ENCODE data around the gene SEPTIN12.

Gene SEPTIN12

GRCh38 chr16:4783251-4783950 lies 4.7 kb downstream of the SEPTIN12 start:
- H3K9me3 ChIP-seq (ENCODE audit: control insufficient read depth, low read length): no peaks in the 10 kb centered on the region
- H3K36me3 ChIP-seq (ENCODE audit: control insufficient read depth, insufficient read depth, low read length): no peaks in the 10 kb centered on the region
- WGBS, 2 experiments (ENCODE audit: insufficient coverage in 2 of 2): 90 to 94% methylated on average over 14 to 19 of the region's 25 CpGs
- H3K4me3 ChIP-seq (ENCODE audit: extremely low read depth, insufficient read depth, low read length, poor library complexity, severe bottlenecking): no peak overlapping the region
- H3K4me1 ChIP-seq (ENCODE audit: control insufficient read depth, insufficient read depth, low read length, poor library complexity, severe bottlenecking): peaks cover 4% of the 10 kb centered on the region
- no peak overlapping the region for H3K27ac ChIP-seq (ENCODE audit: low read depth, low read length, severe bottlenecking)

GRCh38 chr16:4780235-4780634 lies 7.9 kb downstream of the SEPTIN12 start:
- no peak overlapping the region for H3K4me3 ChIP-seq (ENCODE audit: extremely low read depth, insufficient read depth, low read length, poor library complexity, severe bottlenecking)
- 82 to 100% methylated on average over 3 of the region's 4 CpGs for WGBS, 2 experiments (ENCODE audit: insufficient coverage in 2 of 2)
- H3K27ac ChIP-seq (ENCODE audit: low read depth, low read length, severe bottlenecking): no peak overlapping the region
- H3K36me3 ChIP-seq (ENCODE audit: control insufficient read depth, insufficient read depth, low read length): no peaks in the 10 kb centered on the region
- no peaks in the 10 kb centered on the region for H3K9me3 ChIP-seq (ENCODE audit: control insufficient read depth, low read length)
- H3K4me1 ChIP-seq (ENCODE audit: control insufficient read depth, insufficient read depth, low read length, poor library complexity, severe bottlenecking): no peaks in the 10 kb centered on the region

GRCh38 chr16:4778050-4778392 lies 10.1 kb downstream of the SEPTIN12 start:
- 93 to 100% methylated on average over 3 of the region's 5 CpGs for WGBS, 2 experiments (ENCODE audit: insufficient coverage in 2 of 2)
- H3K9me3 ChIP-seq (ENCODE audit: control insufficient read depth, low read length): no peaks in the 10 kb centered on the region
- H3K4me1 ChIP-seq (ENCODE audit: control insufficient read depth, insufficient read depth, low read length, poor library complexity, severe bottlenecking): no peaks in the 10 kb centered on the region
- no peak overlapping the region for H3K4me3 ChIP-seq (ENCODE audit: extremely low read depth, insufficient read depth, low read length, poor library complexity, severe bottlenecking)
- no peaks in the 10 kb centered on the region for H3K36me3 ChIP-seq (ENCODE audit: control insufficient read depth, insufficient read depth, low read length)
- H3K27ac ChIP-seq (ENCODE audit: low read depth, low read length, severe bottlenecking): no peak overlapping the region

GRCh38 chr16:4777339-4778049 lies 10.7 kb downstream of the SEPTIN12 start:
- no peaks in the 10 kb centered on the region for H3K36me3 ChIP-seq (ENCODE audit: control insufficient read depth, insufficient read depth, low read length)
- no peaks in the 10 kb centered on the region for H3K4me1 ChIP-seq (ENCODE audit: control insufficient read depth, insufficient read depth, low read length, poor library complexity, severe bottlenecking)
- no peak overlapping the region for H3K27ac ChIP-seq (ENCODE audit: low read depth, low read length, severe bottlenecking)
- no peak overlapping the region for H3K4me3 ChIP-seq (ENCODE audit: extremely low read depth, insufficient read depth, low read length, poor library complexity, severe bottlenecking)
- 88 to 91% methylated on average over 10 to 16 of the region's 17 CpGs for WGBS, 2 experiments (ENCODE audit: insufficient coverage in 2 of 2)
- H3K9me3 ChIP-seq (ENCODE audit: control insufficient read depth, low read length): no peaks in the 10 kb centered on the region

- WGBS, 2 experiments (ENCODE audit: insufficient coverage in 2 of 2): 96 to 100% methylated on average over 1 to 2 of the region's 2 CpGs
- Histone ChIP-seq H3K9me3 (ENCODE audit: control insufficient read depth, low read length) (no peaks in the 10 kb centered on the region), H3K27ac (ENCODE audit: low read depth, low read length, severe bottlenecking) (no peak overlapping the region), H3K4me1 (ENCODE audit: control insufficient read depth, insufficient read depth, low read length, poor library complexity, severe bottlenecking) (no peaks in the 10 kb centered on the region), H3K4me3 (ENCODE audit: extremely low read depth, insufficient read depth, low read length, poor library complexity, severe bottlenecking) (no peak overlapping the region), H3K36me3 (ENCODE audit: control insufficient read depth, insufficient read depth, low read length) (no peaks in the 10 kb centered on the region)
Observed at GRCh38 chr16:4776141-4776705, 11.9 kb downstream of the SEPTIN12 start.

GRCh38 chr16:4775005-4775404 lies 13.1 kb downstream of the SEPTIN12 start:
- no peaks in the 10 kb centered on the region for H3K36me3 ChIP-seq (ENCODE audit: control insufficient read depth, insufficient read depth, low read length)
- H3K9me3 ChIP-seq (ENCODE audit: control insufficient read depth, low read length): no peaks in the 10 kb centered on the region
- no peak overlapping the region for H3K4me3 ChIP-seq (ENCODE audit: extremely low read depth, insufficient read depth, low read length, poor library complexity, severe bottlenecking)
- no peak overlapping the region for H3K27ac ChIP-seq (ENCODE audit: low read depth, low read length, severe bottlenecking)
- H3K4me1 ChIP-seq (ENCODE audit: control insufficient read depth, insufficient read depth, low read length, poor library complexity, severe bottlenecking): no peaks in the 10 kb centered on the region
- WGBS, 2 experiments (ENCODE audit: insufficient coverage in 2 of 2): 94 to 96% methylated on average over 8 of the region's 13 CpGs

- Histone ChIP-seq H3K27ac (ENCODE audit: low read depth, low read length, severe bottlenecking) (no peak overlapping the region), H3K9me3 (ENCODE audit: control insufficient read depth, low read length) (no peaks in the 10 kb centered on the region), H3K36me3 (ENCODE audit: control insufficient read depth, insufficient read depth, low read length) (no peaks in the 10 kb centered on the region), H3K4me1 (ENCODE audit: control insufficient read depth, insufficient read depth, low read length, poor library complexity, severe bottlenecking) (peaks cover 3% of the 10 kb centered on the region), H3K4me3 (ENCODE audit: extremely low read depth, insufficient read depth, low read length, poor library complexity, severe bottlenecking) (no peak overlapping the region)
- 89 to 100% methylated on average over 2 of the region's 5 CpGs for WGBS, 2 experiments (ENCODE audit: insufficient coverage in 2 of 2)
Observed at GRCh38 chr16:4772351-4772750, 15.8 kb downstream of the SEPTIN12 start.

- no peaks in the 10 kb centered on the region for H3K9me3 ChIP-seq (ENCODE audit: control insufficient read depth, low read length)
- H3K4me1 ChIP-seq (ENCODE audit: control insufficient read depth, insufficient read depth, low read length, poor library complexity, severe bottlenecking): peaks cover 3% of the 10 kb centered on the region
- no peak overlapping the region for H3K27ac ChIP-seq (ENCODE audit: low read depth, low read length, severe bottlenecking)
- no peak overlapping the region for H3K4me3 ChIP-seq (ENCODE audit: extremely low read depth, insufficient read depth, low read length, poor library complexity, severe bottlenecking)
- 83 to 93% methylated on average over 1 to 2 of the region's 3 CpGs for WGBS, 2 experiments (ENCODE audit: insufficient coverage in 2 of 2)
- H3K36me3 ChIP-seq (ENCODE audit: control insufficient read depth, insufficient read depth, low read length): no peaks in the 10 kb centered on the region
Observed at GRCh38 chr16:4771646-4772045, 16.5 kb downstream of the SEPTIN12 start.

GRCh38 chr16:4769306-4769638 lies 18.9 kb downstream of the SEPTIN12 start:
- Histone ChIP-seq H3K9me3 (ENCODE audit: control insufficient read depth, low read length) (no peaks in the 10 kb centered on the region), H3K4me3 (ENCODE audit: extremely low read depth, insufficient read depth, low read length, poor library complexity, severe bottlenecking) (peak overlapping the region; percentile 42), H3K27ac (ENCODE audit: low read depth, low read length, severe bottlenecking) (no peak overlapping the region), H3K4me1 (ENCODE audit: control insufficient read depth, insufficient read depth, low read length, poor library complexity, severe bottlenecking) (peaks cover 11% of the 10 kb centered on the region), H3K36me3 (ENCODE audit: control insufficient read depth, insufficient read depth, low read length) (peaks cover 14% of the 10 kb centered on the region)
- WGBS, 2 experiments (ENCODE audit: insufficient coverage in 2 of 2): 96 to 97% methylated on average over 7 of the region's 7 CpGs

GRCh38 chr16:4768549-4769305 lies 19.4 kb downstream of the SEPTIN12 start:
- Histone ChIP-seq H3K27ac (ENCODE audit: low read depth, low read length, severe bottlenecking) (peak overlapping the region; percentile 41), H3K4me1 (ENCODE audit: control insufficient read depth, insufficient read depth, low read length, poor library complexity, severe bottlenecking) (peaks cover 11% of the 10 kb centered on the region), H3K9me3 (ENCODE audit: control insufficient read depth, low read length) (no peaks in the 10 kb centered on the region), H3K36me3 (ENCODE audit: control insufficient read depth, insufficient read depth, low read length) (peaks cover 19% of the 10 kb centered on the region), H3K4me3 (ENCODE audit: extremely low read depth, insufficient read depth, low read length, poor library complexity, severe bottlenecking) (peak overlapping the region; percentile 42)
- WGBS, 2 experiments (ENCODE audit: insufficient coverage in 2 of 2): 8 to 14% methylated on average over 42 to 45 of the region's 48 CpGs

Measured in mesodermal cell (in vitro differentiated cells).